Esophagus squamous epithelium (tissue), 5 donors: ENCODE measurements around the gene QRICH1. TPM values are rescaled to one million over a fixed set of nuclear protein-coding genes. Genes with fewer than 3 reads are reported as not detected.

Experiments
- DNase-seq: peaks from one replicate; lab custom pipeline; 2025; lab: John Stamatoyannopoulos, UW
- H3K27ac ChIP-seq, 4 donors: fragments of 200-600 bp; sonication (generic); one replicate each; pipeline ENCODE4 v1.5.1; 2016 to 2019; ENCODE audit warnings: mild to moderate bottlenecking in 1 of 4
- H3K27me3 ChIP-seq, 4 donors: fragments of 200-600 bp; sonication (generic); 1 replicate in 3 of 4; 2 replicates in 1 of 4; pipeline versions ENCODE4 v1.5.1 to v1.6.0; 2017 to 2021; ENCODE audit warnings: antibody characterized with exemption in 1 of 4
- H3K36me3 ChIP-seq, 3 donors: fragments of 200-600 bp; sonication (generic); one replicate each; pipeline ENCODE4 v1.5.1; 2016 to 2019
- H3K4me1 ChIP-seq, 3 donors: fragments of 200-600 bp; sonication (generic); one replicate each; pipeline ENCODE4 v1.5.1; 2017 to 2019
- H3K4me3 ChIP-seq, 4 donors: fragments of 200-600 bp; sonication (generic); 1 replicate in 3 of 4; 2 replicates in 1 of 4; pipeline ENCODE4 v1.5.1; 2016 to 2019; ENCODE audit warnings: mild to moderate bottlenecking in 2 of 4, moderate library complexity in 1 of 4
- H3K9me3 ChIP-seq, 3 donors: fragments of 200-600 bp; sonication (generic); one replicate each; pipeline ENCODE4 v1.5.1; 2016 to 2019
- POLR2A ChIP-seq, 4 donors: fragments of 450-650 bp; IDR thresholded peaks; one replicate each; pipeline ENCODE4 v1.6.1; 2017; ENCODE audit warnings: antibody characterized with exemption in 4 of 4, mild to moderate bottlenecking in 4 of 4, moderate library complexity in 3 of 4
- WGBS, 2 donors: methylation state at CpG; one replicate each; pipeline ENCODE4 v1.1.5; 2018; 5-methylcytosine and 5-hydroxymethylcytosine counted together
- intact Hi-C: fragments of 100-400 bp; cut with DNase I; formaldehyde crosslinking; loops from one replicate; pipeline ENCODE4 v1.15.0; 2022
- total RNA-seq, 4 donors: library from RNA; depleted of rRNA; stranded (reverse); fragments of >200 nt; gene quantifications; one replicate each; pipeline ENCODE4 v1.1.0, GENCODE V29; 2016
- TF ChIP-seq, protein P1 (sequence below), 6 experiments: fragments of 450-650 bp in 4 of 6; fragments of 200-600 bp in 2 of 6; sonication (generic) in 2 of 6; IDR thresholded peaks; one replicate each; pipeline ENCODE4 v1.5.1; 2016 to 2019; ENCODE audit warnings: antibody characterized with exemption in 6 of 6, mild to moderate bottlenecking in 4 of 6, moderate library complexity in 4 of 6
- donor health status: DM: yes; HTN: yes; CAD: no.

QRICH1 gene
- total RNA-seq, 4 donors from 2014 or later: 36.8 to 85.6 (median 49.1) TPM

DNA sequence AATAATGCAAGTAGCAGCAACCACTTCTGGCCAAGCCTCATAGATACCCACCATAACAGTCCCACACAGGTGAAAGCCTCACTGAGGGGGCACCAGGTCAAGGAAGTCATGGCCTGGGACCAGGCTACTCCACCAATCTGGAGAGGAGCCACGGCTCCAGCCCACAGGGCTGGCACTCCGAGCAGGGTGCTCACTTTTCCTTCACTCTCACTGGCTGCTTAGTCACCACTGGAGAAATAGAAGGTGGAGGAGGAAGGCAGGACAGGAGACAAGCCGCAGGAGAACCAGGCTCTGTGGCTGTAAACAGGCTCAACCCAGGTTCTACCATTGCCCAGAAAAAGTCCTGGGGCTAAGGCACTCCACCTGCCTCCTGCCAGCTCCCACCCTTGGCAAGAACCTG, 25.6 kb upstream of the QRICH1 start:
- intact Hi-C loops: no loop called here
- Histone ChIP-seq H3K27me3 (no peaks in the 10 kb centered on the region), H3K4me3 (peak overlapping the region; percentile 84 to 98 (median 90)), H3K4me1 (peaks cover 11 to 29% (median 21%) of the 10 kb centered on the region in 3 donors), H3K9me3 (no peaks in the 10 kb centered on the region), H3K27ac (peak overlapping the region; percentile 92 to 99 (median 97)), H3K36me3 (peaks cover 54 to 84% (median 69%) of the 10 kb centered on the region in 3 donors)
- TF ChIP-seq POLR2A (IDR thresholded peaks at IDR 0.05): no peak
- TF ChIP-seq, protein P1, sequence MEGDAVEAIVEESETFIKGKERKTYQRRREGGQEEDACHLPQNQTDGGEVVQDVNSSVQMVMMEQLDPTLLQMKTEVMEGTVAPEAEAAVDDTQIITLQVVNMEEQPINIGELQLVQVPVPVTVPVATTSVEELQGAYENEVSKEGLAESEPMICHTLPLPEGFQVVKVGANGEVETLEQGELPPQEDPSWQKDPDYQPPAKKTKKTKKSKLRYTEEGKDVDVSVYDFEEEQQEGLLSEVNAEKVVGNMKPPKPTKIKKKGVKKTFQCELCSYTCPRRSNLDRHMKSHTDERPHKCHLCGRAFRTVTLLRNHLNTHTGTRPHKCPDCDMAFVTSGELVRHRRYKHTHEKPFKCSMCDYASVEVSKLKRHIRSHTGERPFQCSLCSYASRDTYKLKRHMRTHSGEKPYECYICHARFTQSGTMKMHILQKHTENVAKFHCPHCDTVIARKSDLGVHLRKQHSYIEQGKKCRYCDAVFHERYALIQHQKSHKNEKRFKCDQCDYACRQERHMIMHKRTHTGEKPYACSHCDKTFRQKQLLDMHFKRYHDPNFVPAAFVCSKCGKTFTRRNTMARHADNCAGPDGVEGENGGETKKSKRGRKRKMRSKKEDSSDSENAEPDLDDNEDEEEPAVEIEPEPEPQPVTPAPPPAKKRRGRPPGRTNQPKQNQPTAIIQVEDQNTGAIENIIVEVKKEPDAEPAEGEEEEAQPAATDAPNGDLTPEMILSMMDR (IDR thresholded peaks at IDR 0.05): no peak
- DNase-seq: no peak
- 47% methylated on average over 3 of the region's 3 CpGs; no CpG with 5 or more reads in 1 of the 2 donors for WGBS, 2 donors

DNA sequence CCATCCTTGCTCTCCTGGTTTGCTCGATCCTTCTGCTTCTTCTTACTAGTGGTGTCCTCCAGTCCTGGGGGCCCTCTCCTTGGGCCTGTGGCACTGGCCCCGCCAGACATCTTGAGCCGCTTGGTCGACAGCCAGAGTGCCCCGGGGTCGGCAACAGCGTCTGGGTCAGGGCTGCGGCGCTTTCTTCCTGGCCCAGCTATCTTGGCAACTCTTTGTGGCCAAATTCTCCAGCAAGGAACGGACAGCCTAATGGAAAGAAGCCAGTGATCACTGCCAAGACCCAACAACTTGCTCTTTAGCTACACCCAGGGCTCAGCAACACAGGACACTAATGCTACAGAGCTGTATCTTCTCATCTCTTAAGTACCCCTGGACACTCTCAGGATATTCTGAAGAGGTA, 25.2 kb upstream of the QRICH1 start:
- intact Hi-C loops: no loop called here
- Histone ChIP-seq H3K9me3 (no peaks in the 10 kb centered on the region), H3K27me3 (no peaks in the 10 kb centered on the region), H3K4me1 (peaks cover 11 to 29% (median 21%) of the 10 kb centered on the region in 3 donors), H3K36me3 (peaks cover 54 to 84% (median 69%) of the 10 kb centered on the region in 3 donors), H3K27ac (peak overlapping the region; percentile 92 to 99 (median 97)), H3K4me3 (peak overlapping the region in 1 of 4 donors; percentile 95)
- TF ChIP-seq, protein P1 (IDR thresholded peaks at IDR 0.05): no peak
- TF ChIP-seq POLR2A (IDR thresholded peaks at IDR 0.05): no peak
- WGBS, 2 donors: 71 to 76% methylated on average over 4 to 5 of the region's 10 CpGs
- no peak for DNase-seq

DNA sequence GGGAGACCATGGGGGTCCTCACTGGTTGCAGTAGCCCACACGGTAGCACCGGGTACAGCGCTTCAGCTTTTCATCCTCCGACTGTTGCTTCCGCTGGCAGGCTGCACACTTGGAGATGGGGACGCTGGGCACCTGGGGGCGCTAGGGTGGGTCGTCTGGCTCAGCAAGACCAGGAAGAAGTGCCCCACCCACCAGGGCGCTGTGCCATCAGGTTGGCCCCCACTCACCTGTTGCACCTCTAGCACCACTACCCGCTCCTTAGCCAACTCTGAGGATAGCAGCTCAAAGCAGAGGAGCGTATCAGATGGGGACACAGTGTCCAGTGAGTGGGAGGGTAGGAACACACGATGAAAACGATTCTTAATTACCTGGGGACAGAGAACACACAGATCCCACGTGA, 18.4 kb upstream of the QRICH1 start:
- Histone ChIP-seq H3K9me3 (no peaks in the 10 kb centered on the region), H3K4me3 (no peak overlapping the region), H3K4me1 (no peaks in the 10 kb centered on the region), H3K27ac (no peak overlapping the region), H3K36me3 (peaks cover 87 to 100% (median 89%) of the 10 kb centered on the region in 3 donors), H3K27me3 (no peaks in the 10 kb centered on the region)
- TF ChIP-seq POLR2A (IDR thresholded peaks at IDR 0.05): no peak
- TF ChIP-seq, protein P1 (IDR thresholded peaks at IDR 0.05): no peak
- 83 to 92% methylated on average over 10 of the region's 14 CpGs for WGBS, 2 donors
- intact Hi-C loops: no loop called here
- no peak for DNase-seq

DNA sequence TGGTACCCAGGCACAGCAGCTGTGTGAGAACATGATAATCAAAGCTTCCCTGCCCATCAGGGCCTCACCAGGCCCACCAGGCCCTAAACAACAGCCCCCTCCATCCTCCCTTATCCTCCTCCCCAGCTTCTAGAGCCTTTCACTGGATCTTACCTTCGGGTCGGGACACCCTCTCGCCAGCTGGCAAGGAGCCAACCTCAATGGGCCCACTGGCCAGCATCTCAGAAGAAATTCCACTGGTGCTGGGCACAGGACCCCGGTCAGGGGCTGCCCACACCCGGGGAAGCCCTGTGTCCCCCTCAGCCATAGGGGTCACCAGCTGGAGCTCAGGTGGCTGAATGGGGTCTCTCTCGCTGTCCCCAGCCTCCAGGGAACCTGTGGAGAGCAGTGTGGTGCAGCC, 17.5 kb upstream of the QRICH1 start:
- Histone ChIP-seq H3K4me3 (no peak overlapping the region), H3K27ac (no peak overlapping the region), H3K27me3 (no peaks in the 10 kb centered on the region), H3K36me3 (peaks cover 78 to 93% (median 80%) of the 10 kb centered on the region in 3 donors), H3K9me3 (no peaks in the 10 kb centered on the region), H3K4me1 (no peaks in the 10 kb centered on the region)
- TF ChIP-seq, protein P1 (IDR thresholded peaks at IDR 0.05): no peak
- TF ChIP-seq POLR2A (IDR thresholded peaks at IDR 0.05): no peak
- no CpG with 5 or more reads among the region's 6 CpGs for WGBS, 2 donors
- intact Hi-C loops: no loop called here
- DNase-seq: no peak

DNA sequence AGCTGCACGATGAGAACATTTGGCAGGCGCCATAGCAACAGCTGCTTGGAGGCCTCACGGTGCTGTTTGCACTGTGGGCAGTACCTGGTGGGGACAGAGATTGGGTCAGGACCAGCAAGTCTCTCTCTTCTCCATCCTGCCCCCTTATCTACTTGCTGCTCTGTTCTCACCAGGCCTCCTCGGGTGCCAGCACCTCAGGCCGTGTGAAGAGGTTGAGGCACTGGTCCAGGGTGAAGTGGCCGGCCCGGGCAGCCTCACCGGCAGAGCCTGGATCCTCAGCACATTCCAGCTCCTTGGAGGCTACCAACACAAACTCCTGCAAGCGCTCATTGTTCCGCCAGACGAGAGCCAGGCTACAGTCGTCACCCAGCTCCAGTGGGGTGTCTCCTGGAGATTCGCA, 16.9 kb upstream of the QRICH1 start:
- H3K4me1 ChIP-seq: peaks cover 0 to 5% (median 0%) of the 10 kb centered on the region in 3 donors
- WGBS, 2 donors: 87 to 88% methylated on average over 4 to 12 of the region's 13 CpGs
- DNase-seq: no peak
- H3K27ac ChIP-seq: no peak overlapping the region
- peaks cover 72 to 87% (median 74%) of the 10 kb centered on the region in 3 donors for H3K36me3 ChIP-seq
- H3K4me3 ChIP-seq: no peak overlapping the region
- TF ChIP-seq, protein P1 (IDR thresholded peaks at IDR 0.05): no peak
- no peak for TF ChIP-seq POLR2A (IDR thresholded peaks at IDR 0.05)
- no peaks in the 10 kb centered on the region for H3K9me3 ChIP-seq
- no peaks in the 10 kb centered on the region for H3K27me3 ChIP-seq
- intact Hi-C loops: no loop called here
